ENCODE measurements around the gene POMP. TPM values are rescaled to one million over a fixed set of nuclear protein-coding genes. Genes with fewer than 3 reads are reported as not detected.
A peak's percentile ranks its signal among the peaks of the same experiment; 100 is the strongest.

Gene POMP
- total RNA-seq, 2 experiments from 2014 or later: 46.6 to 79.0 TPM

- CTCF ChIA-PET (ENCODE audit: unreplicated experiment): no interaction called here
- intact Hi-C loops (cut with micrococcal nuclease; ENCODE audit: unreplicated experiment): loop anchor here (1.0 to 10.0 kb wide), 5 partner anchors 312 to 632 kb away; no protein-coding TSS in a partner anchor
- POLR2A ChIA-PET: interaction anchor here (0.6 to 0.7 kb wide), 2 partner anchors 703 to 1458 kb away, joined by 4 to 7 read pairs; no protein-coding TSS in a partner anchor
- Histone ChIP-seq H3K79me2 (ENCODE audit: insufficient read depth, low read depth, low read length) (no peaks in the 10 kb centered on the region), H3K4me2 (ENCODE audit: low read length) (peak overlapping the region; percentile 59), H3K9me2 (ENCODE audit: insufficient read depth, low read length) (no peaks in the 10 kb centered on the region), H2AFZ (ENCODE audit: low read length) (no peak overlapping the region), H3K27ac (ENCODE audit: low read depth, low read length, poor library complexity, severe bottlenecking) (no peak overlapping the region), H3K4me1 (ENCODE audit: insufficient read depth, low read length, poor library complexity, severe bottlenecking) (peaks cover 29% of the 10 kb centered on the region), H3K4me3 (ENCODE audit: low read depth, low read length, poor library complexity, severe bottlenecking) (peak overlapping the region; percentile 27), H3K36me3 (ENCODE audit: insufficient read depth, low read length) (no peaks in the 10 kb centered on the region), H4K20me1 (ENCODE audit: insufficient read depth, low read length) (no peaks in the 10 kb centered on the region), H3K9me3 (ENCODE audit: low read length) (no peaks in the 10 kb centered on the region)
- peak; percentile 83 for DNase-seq (ENCODE audit: low spot score)
- TF ChIP-seq EZH2phosphoT487 (IDR thresholded peaks at IDR 0.05; ENCODE audit: borderline replicate concordance, low read depth, low read length): no peak
- TF ChIP-seq, protein P1, sequence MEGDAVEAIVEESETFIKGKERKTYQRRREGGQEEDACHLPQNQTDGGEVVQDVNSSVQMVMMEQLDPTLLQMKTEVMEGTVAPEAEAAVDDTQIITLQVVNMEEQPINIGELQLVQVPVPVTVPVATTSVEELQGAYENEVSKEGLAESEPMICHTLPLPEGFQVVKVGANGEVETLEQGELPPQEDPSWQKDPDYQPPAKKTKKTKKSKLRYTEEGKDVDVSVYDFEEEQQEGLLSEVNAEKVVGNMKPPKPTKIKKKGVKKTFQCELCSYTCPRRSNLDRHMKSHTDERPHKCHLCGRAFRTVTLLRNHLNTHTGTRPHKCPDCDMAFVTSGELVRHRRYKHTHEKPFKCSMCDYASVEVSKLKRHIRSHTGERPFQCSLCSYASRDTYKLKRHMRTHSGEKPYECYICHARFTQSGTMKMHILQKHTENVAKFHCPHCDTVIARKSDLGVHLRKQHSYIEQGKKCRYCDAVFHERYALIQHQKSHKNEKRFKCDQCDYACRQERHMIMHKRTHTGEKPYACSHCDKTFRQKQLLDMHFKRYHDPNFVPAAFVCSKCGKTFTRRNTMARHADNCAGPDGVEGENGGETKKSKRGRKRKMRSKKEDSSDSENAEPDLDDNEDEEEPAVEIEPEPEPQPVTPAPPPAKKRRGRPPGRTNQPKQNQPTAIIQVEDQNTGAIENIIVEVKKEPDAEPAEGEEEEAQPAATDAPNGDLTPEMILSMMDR (conservative IDR thresholded peaks at IDR 0.05; ENCODE audit: low read length): peak; percentile 93
- no TSS peak for BruUV-seq (replicated peaks)
Measured at GRCh38 chr13:28636677-28637317, 22.1 kb upstream of the POMP start.

DNA sequence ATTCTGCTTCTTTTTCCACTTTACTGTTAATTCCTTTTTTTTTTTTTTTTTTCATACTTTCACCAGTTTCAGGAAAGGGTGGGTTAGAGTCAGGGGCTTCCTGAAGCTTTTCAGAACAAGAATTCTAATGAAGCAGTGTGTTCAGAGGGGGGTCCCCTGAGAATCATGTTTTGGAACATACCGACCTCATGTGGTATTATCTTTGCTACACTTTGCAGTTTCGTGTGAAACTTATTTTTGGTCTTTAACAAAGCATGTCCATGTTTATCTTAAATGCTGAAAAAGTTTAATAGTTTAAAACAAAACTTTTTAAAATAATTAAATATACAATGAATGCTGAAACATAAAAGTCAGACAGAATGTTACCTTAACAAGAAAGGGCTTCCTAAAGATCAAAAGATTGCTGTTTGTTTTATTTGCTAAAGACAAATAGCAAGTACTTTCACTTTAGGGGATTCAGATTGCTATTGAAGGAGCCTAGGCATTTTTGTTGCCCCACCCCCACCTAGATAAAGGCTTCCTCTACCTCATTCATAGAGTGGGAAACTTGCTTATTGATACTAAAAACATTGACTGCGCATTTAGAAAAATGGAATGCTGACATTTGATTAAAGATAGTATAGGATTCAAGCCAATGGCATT lies 21.1 kb upstream of the POMP start:
- intact Hi-C loops (cut with micrococcal nuclease; ENCODE audit: unreplicated experiment): loop anchor here (2.0 to 10.0 kb wide), 4 partner anchors 366 to 633 kb away; no protein-coding TSS in a partner anchor
- no peak for TF ChIP-seq EZH2phosphoT487 (IDR thresholded peaks at IDR 0.05; ENCODE audit: borderline replicate concordance, low read depth, low read length)
- TF ChIP-seq, protein P1 (conservative IDR thresholded peaks at IDR 0.05; ENCODE audit: low read length): no peak; the same call in 1 of the 2 replicates
- no peaks in the 10 kb centered on the region for H3K9me3 ChIP-seq (ENCODE audit: low read length)
- H3K36me3 ChIP-seq (ENCODE audit: insufficient read depth, low read length): no peaks in the 10 kb centered on the region
- peak; percentile 40 for DNase-seq (ENCODE audit: low spot score)
- CTCF ChIA-PET (ENCODE audit: unreplicated experiment): no interaction called here
- no TSS peak for BruUV-seq (replicated peaks)
- no peak overlapping the region for H3K27ac ChIP-seq (ENCODE audit: low read depth, low read length, poor library complexity, severe bottlenecking)
- no peak overlapping the region for H3K4me3 ChIP-seq (ENCODE audit: low read depth, low read length, poor library complexity, severe bottlenecking)
- no peak overlapping the region for H2AFZ ChIP-seq (ENCODE audit: low read length)
- H4K20me1 ChIP-seq (ENCODE audit: insufficient read depth, low read length): no peaks in the 10 kb centered on the region
- H3K4me2 ChIP-seq (ENCODE audit: low read length): peak overlapping the region; percentile 59
- POLR2A ChIA-PET: interaction anchor here (0.6 to 5.7 kb wide), 6 partner anchors 19 to 1459 kb away, joined by 3 to 52 read pairs (median 4); partner anchors contain the start of gene POMP
- no peaks in the 10 kb centered on the region for H3K9me2 ChIP-seq (ENCODE audit: insufficient read depth, low read length)
- H3K79me2 ChIP-seq (ENCODE audit: insufficient read depth, low read depth, low read length): no peaks in the 10 kb centered on the region
- H3K4me1 ChIP-seq (ENCODE audit: insufficient read depth, low read length, poor library complexity, severe bottlenecking): peaks cover 29% of the 10 kb centered on the region
